HuH-7 (cell line): ENCODE data around the gene BPIFB3.
"Not testable (repeated sequence)": the region's sequence is repeated elsewhere in the genome, so short reads cannot be mapped to it uniquely, and the experiment has no call there.

Source experiments
- DNase-seq: peaks from one replicate; pipeline ENCODE4 v3.0.0; 2011; ENCODE audit warnings: low spot score

BPIFB3 gene

DNA sequence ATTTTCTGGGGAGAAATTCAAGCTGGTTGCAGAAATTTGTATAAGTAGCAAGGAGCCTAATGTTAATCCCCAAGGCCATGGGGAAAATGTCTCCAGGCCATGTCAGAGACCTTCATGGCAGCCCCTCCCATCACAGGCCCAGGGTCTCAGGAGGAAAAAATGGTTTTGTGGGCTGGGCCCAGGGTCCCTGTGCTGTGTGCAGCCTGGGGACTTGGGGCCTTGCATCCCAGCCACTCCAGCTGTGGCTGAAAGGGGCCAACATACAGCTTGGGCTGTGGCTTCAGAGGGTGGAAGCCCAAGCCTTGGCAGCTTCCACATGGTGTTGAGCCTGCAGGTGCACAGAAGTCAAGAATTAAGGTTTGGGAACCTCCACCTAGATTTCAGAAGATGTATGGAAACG, 68.6 kb downstream of the BPIFB3 start:
- not testable (repeated sequence) for DNase-seq
